Parathyroid adenoma (tissue), 2 donors: ENCODE results near the gene PKP2.

Experiments
- H2AFZ ChIP-seq: fragments of 300-600 bp; sonication (generic); one replicate; pipeline ENCODE4 v1.7.0; 2017; ENCODE audit warnings: antibody characterized with exemption, mild to moderate bottlenecking
- H3K27ac ChIP-seq: fragments of 300-600 bp; sonication (generic); one replicate; pipeline ENCODE4 v1.7.0; 2017
- H3K27me3 ChIP-seq: fragments of 300-600 bp; sonication (generic); one replicate; pipeline ENCODE4 v1.7.0; 2017; ENCODE audit warnings: low read length; ENCODE audit not compliant: control insufficient read depth, insufficient read depth
- H3K36me3 ChIP-seq: fragments of 300-600 bp; sonication (generic); one replicate; pipeline ENCODE4 v1.7.0; 2017; ENCODE audit warnings: low read length; ENCODE audit not compliant: control insufficient read depth, insufficient read depth
- H3K4me1 ChIP-seq: fragments of 300-600 bp; sonication (generic); one replicate; pipeline ENCODE4 v1.7.0; 2017; ENCODE audit warnings: control low read depth
- H3K4me2 ChIP-seq: fragments of 300-600 bp; sonication (generic); one replicate; pipeline ENCODE4 v1.7.0; 2017; ENCODE audit warnings: low read length
- H3K4me3 ChIP-seq: fragments of 300-600 bp; sonication (generic); one replicate; pipeline ENCODE4 v1.7.0; 2017; ENCODE audit warnings: low read depth, low read length
- H3K79me2 ChIP-seq: fragments of 300-600 bp; sonication (generic); one replicate; pipeline ENCODE4 v1.7.0; 2017; ENCODE audit warnings: control low read depth
- H3K9ac ChIP-seq: fragments of 300-600 bp; sonication (generic); one replicate; pipeline ENCODE4 v1.7.0; 2017; ENCODE audit warnings: mild to moderate bottlenecking
- H3K9me3 ChIP-seq: fragments of 300-600 bp; sonication (generic); one replicate; pipeline ENCODE4 v1.7.0; 2017; ENCODE audit warnings: low read length; ENCODE audit not compliant: control insufficient read depth
- CTCF ChIP-seq: fragments of 300-600 bp; sonication (generic); IDR thresholded peaks from one replicate; pipeline ENCODE4 v1.7.0; 2017; ENCODE audit warnings: antibody characterized with exemption, mild to moderate bottlenecking
- donor health status: primary hyperparathyroidism.

PKP2 gene

GRCh38 chr12:32768518-32768917 lies 128.1 kb downstream of the PKP2 start:
- H3K4me1 ChIP-seq, result no peaks in the 10 kb centered on the region

GRCh38 chr12:32765906-32766305 lies 130.7 kb downstream of the PKP2 start:
- H3K27ac ChIP-seq, result no peak overlapping the region
- no peak overlapping the region for H2AFZ ChIP-seq
- peaks cover 3% of the 10 kb centered on the region for H3K4me1 ChIP-seq
- H3K9ac ChIP-seq, result no peak overlapping the region
- TF ChIP-seq CTCF, result no peak
- no peaks in the 10 kb centered on the region for H3K27me3 ChIP-seq
- no peaks in the 10 kb centered on the region for H3K9me3 ChIP-seq
- H3K36me3 ChIP-seq, result no peaks in the 10 kb centered on the region
- H3K4me2 ChIP-seq, result no peak overlapping the region
- no peaks in the 10 kb centered on the region for H3K79me2 ChIP-seq
- H3K4me3 ChIP-seq, result no peak overlapping the region

More at GRCh38 chr12:32768518-32768917, 128.1 kb downstream of the PKP2 start:
- Histone ChIP-seq H3K36me3 (no peaks in the 10 kb centered on the region), H3K9me3 (no peaks in the 10 kb centered on the region), H2AFZ (no peak overlapping the region), H3K27me3 (no peaks in the 10 kb centered on the region), H3K9ac (no peak overlapping the region), H3K4me2 (no peak overlapping the region), H3K79me2 (no peaks in the 10 kb centered on the region), H3K4me3 (no peak overlapping the region), H3K27ac (no peak overlapping the region)
- no peak for TF ChIP-seq CTCF

DNA sequence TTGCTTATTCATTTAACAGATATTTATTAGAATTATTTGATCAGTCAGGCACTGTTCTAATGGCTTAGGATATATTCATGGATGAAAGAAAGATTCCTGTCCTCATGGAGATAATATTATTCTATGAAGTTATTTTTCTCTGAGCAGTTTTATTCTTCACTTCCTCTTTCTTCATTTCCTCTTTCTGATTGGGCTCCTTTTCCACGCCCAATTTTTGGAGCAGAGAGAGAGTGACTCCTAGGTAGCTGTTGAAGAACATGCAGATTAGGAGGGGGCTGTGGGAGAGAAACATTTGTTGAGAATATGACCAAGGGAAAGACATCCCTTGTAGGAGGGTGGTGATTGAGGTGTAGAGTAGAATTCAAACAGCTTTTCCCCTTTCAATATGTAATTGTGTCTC lies 134.9 kb downstream of the PKP2 start:
- TF ChIP-seq CTCF, result no peak
- Histone ChIP-seq H3K4me2 (peak overlapping the region; percentile 7), H3K79me2 (no peaks in the 10 kb centered on the region), H3K9ac (no peak overlapping the region), H3K27ac (peak overlapping the region; percentile 34), H3K27me3 (no peaks in the 10 kb centered on the region), H3K36me3 (no peaks in the 10 kb centered on the region), H3K9me3 (no peaks in the 10 kb centered on the region), H3K4me3 (no peak overlapping the region), H3K4me1 (peaks cover 3% of the 10 kb centered on the region), H2AFZ (peak overlapping the region; percentile 72)

GRCh38 chr12:32757157-32757556 lies 139.4 kb downstream of the PKP2 start:
- Histone ChIP-seq H3K79me2 (peaks cover 2% of the 10 kb centered on the region), H2AFZ (no peak overlapping the region), H3K27me3 (no peaks in the 10 kb centered on the region), H3K36me3 (no peaks in the 10 kb centered on the region), H3K9me3 (no peaks in the 10 kb centered on the region), H3K4me3 (no peak overlapping the region), H3K4me1 (peaks cover 3% of the 10 kb centered on the region), H3K27ac (no peak overlapping the region), H3K9ac (no peak overlapping the region), H3K4me2 (no peak overlapping the region)
- no peak for TF ChIP-seq CTCF

DNA sequence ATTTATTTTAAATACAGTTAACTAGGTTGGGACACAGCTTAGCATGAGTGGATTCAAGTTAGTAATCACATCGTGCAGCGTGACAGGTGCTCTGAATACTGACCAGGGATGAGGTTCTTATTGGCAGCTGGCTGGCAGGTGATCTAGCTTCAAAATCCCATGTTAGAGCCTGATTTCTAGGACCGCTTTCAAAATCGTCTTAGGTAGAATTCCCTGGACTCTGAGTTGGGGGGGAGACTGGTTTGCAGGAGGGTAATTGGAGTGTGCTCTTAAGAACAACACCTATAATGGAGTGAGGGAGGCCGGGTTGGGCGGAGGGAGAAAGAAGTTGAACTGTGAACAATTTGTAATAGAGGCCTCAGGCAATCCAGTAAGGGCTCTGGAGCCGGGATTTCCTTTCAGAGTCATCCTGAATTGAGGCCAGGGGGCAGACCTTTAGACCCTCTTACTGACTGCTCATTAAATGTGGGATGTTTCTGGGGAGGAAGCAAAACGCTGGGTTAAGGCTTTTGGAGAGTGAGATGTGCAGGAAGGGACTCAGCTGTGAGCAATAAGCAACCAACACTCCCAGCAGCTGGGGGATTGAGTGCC lies 140.0 kb downstream of the PKP2 start:
- H3K4me1 ChIP-seq, result peaks cover under 1% of the 10 kb centered on the region
- H3K4me3 ChIP-seq, result no peak overlapping the region
- H2AFZ ChIP-seq, result peak overlapping the region; percentile 99
- no peak for TF ChIP-seq CTCF
- H3K27me3 ChIP-seq, result no peaks in the 10 kb centered on the region
- peaks cover 2% of the 10 kb centered on the region for H3K79me2 ChIP-seq
- no peak overlapping the region for H3K4me2 ChIP-seq
- H3K27ac ChIP-seq, result peak overlapping the region; percentile 90
- H3K9ac ChIP-seq, result no peak overlapping the region
- H3K9me3 ChIP-seq, result no peaks in the 10 kb centered on the region
- H3K36me3 ChIP-seq, result no peaks in the 10 kb centered on the region
